DND-41 (cell line): ENCODE measurements around the gene EFNA2.

Experiments
- CTCF ChIP-seq: IDR thresholded peaks from 2 replicates; pipeline ENCODE4 v1.5.1; 2012; ENCODE audit warnings: borderline replicate concordance, low read length, moderate library complexity, mild to moderate bottlenecking; ENCODE audit not compliant: poor library complexity, severe bottlenecking; ENCODE audit errors: extremely low read depth
- EZH2 ChIP-seq: IDR thresholded peaks from 3 replicates; pipeline ENCODE4 v1.6.1; 2012; ENCODE audit warnings: borderline replicate concordance, low read depth, mild to moderate bottlenecking, moderate library complexity, low read length, inconsistent platforms; ENCODE audit not compliant: severe bottlenecking

- TF ChIP-seq CTCF, result no peak
- TF ChIP-seq EZH2, result no peak
Observed at GRCh38 chr19:1336079-1336684, 50.5 kb downstream of the EFNA2 start.
